ENCODE results near the gene PPFIA4. TPM values are rescaled to one million over a fixed set of nuclear protein-coding genes. Genes with fewer than 3 reads are reported as not detected.

PPFIA4 gene
- total RNA-seq, 2 donors from 2014 or later: 5.4 to 18.8 TPM

DNA sequence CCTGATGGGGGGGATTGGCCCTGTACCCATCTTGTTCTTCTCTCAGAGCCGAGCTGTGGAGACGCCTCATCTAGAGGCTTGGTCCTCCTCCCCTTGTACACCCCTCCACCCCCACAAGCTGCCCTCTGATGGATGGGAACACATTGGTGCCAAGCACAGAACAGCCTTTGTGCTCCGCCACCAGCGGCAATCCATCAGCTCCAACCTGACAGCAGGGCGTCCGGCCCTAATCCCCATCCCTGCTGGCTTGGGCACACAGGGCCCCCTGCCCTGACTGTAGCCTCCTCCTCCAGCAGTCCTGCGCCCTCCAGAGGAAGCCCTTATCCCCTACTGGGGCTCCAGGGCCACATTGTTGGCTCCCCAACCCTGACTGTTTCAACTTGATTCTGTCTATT is 63.4 kb downstream of the PPFIA4 start:
- peaks cover 27% of the 10 kb centered on the region for H3K27me3 Mint-ChIP-seq (ENCODE audit: low read depth)

DNA sequence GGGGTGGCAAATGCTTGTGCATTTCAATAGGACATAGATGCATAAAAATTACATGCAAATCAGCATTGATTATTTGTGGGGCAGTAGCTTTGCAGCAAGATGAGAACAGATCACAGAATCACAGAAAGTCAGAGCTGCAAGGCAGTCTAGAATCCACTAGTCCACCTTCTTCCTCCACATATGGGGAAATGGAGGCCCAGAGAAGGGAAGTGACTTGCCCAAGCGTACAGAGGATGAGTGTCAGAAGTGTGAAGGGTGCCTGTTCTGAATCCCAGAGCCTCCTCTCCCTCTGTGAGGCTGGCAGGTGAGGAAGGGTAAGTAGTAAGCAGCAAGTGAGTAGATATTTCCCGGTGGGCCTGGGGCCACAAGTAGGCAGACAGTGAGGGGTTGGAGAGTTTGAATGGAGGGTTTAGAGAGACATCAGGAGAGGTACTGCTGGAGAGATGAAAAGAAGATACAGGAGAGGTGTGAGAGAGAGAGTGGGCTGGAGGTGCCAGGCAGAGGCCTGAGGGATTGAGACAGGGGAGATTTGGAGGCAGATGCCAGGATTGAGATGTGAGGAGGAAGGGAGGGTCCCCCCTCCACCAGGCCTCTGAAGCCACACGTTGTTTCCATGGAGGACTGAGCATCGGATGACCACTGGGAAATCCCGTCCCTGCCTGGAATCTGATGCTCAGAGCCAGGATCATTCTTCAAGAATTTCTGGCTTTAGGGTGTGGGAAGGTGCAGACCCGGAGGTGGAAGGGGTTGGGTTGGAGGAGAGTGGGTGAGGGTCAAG is 64.3 kb downstream of the PPFIA4 start:
- H3K4me1 Mint-ChIP-seq (ENCODE audit: low read depth): no peaks in the 10 kb centered on the region
- H3K36me3 Mint-ChIP-seq (ENCODE audit: insufficient read depth in 2 of 2): peaks cover 2 to 8% of the 10 kb centered on the region in 2 donors
- H3K27ac Mint-ChIP-seq: no peak overlapping the region
- H3K4me3 Mint-ChIP-seq: no peak overlapping the region
- H3K9me3 Mint-ChIP-seq: peaks cover 7 to 11% of the 10 kb centered on the region in 2 donors
- ATAC-seq (replicated peaks in 1 of 2) (no peak), DNase-seq (no peak)
- peaks cover 27% of the 10 kb centered on the region for H3K27me3 Mint-ChIP-seq (ENCODE audit: low read depth)

More for the DNA sequence above, 63.4 kb downstream of the PPFIA4 start:
- Mint-ChIP-seq H3K4me1 (ENCODE audit: low read depth) (no peaks in the 10 kb centered on the region), H3K27ac (no peak overlapping the region), H3K9me3 (peaks cover 0 to 3% of the 10 kb centered on the region in 2 donors), H3K4me3 (no peak overlapping the region), H3K36me3 (ENCODE audit: insufficient read depth in 2 of 2) (peaks cover 0 to 2% of the 10 kb centered on the region in 2 donors)
- DNase-seq (no peak), ATAC-seq (replicated peaks in 1 of 2) (no peak)

- no peak for DNase-seq
- no peak for ATAC-seq (replicated peaks in 1 of 2)
- Mint-ChIP-seq H3K36me3 (ENCODE audit: insufficient read depth in 2 of 2) (peaks cover 3 to 8% of the 10 kb centered on the region in 2 donors), H3K9me3 (peaks cover 8 to 11% of the 10 kb centered on the region in 2 donors), H3K4me3 (no peak overlapping the region), H3K4me1 (ENCODE audit: low read depth) (no peaks in the 10 kb centered on the region), H3K27ac (no peak overlapping the region), H3K27me3 (ENCODE audit: low read depth) (peaks cover 27% of the 10 kb centered on the region)
These were observed 64.8 kb downstream of the PPFIA4 start for GRCh38 chr1:203091199-203091477.

GRCh38 chr1:203091761-203092330 is 65.6 kb downstream of the PPFIA4 start:
- ATAC-seq (replicated peaks in 1 of 2) (no peak), DNase-seq (no peak)
- Mint-ChIP-seq H3K36me3 (ENCODE audit: insufficient read depth in 2 of 2) (peaks cover 3 to 8% of the 10 kb centered on the region in 2 donors), H3K4me1 (ENCODE audit: low read depth) (no peaks in the 10 kb centered on the region), H3K27ac (no peak overlapping the region), H3K9me3 (peaks cover 8 to 12% of the 10 kb centered on the region in 2 donors), H3K4me3 (no peak overlapping the region), H3K27me3 (ENCODE audit: low read depth) (peaks cover 27% of the 10 kb centered on the region)

GRCh38 chr1:203093754-203094410 is 67.6 kb downstream of the PPFIA4 start:
- H3K4me1 Mint-ChIP-seq (ENCODE audit: low read depth): no peaks in the 10 kb centered on the region
- no peak overlapping the region for H3K27ac Mint-ChIP-seq
- no peak for ATAC-seq (replicated peaks in 1 of 2)
- H3K36me3 Mint-ChIP-seq (ENCODE audit: insufficient read depth in 2 of 2): peaks cover 3 to 9% of the 10 kb centered on the region in 2 donors
- peaks cover 8 to 14% of the 10 kb centered on the region in 2 donors for H3K9me3 Mint-ChIP-seq
- no peak for DNase-seq
- no peak overlapping the region for H3K4me3 Mint-ChIP-seq
- H3K27me3 Mint-ChIP-seq (ENCODE audit: low read depth): peaks cover 22% of the 10 kb centered on the region

GRCh38 chr1:203095061-203095690 is 68.9 kb downstream of the PPFIA4 start:
- no peak overlapping the region for H3K4me3 Mint-ChIP-seq
- H3K4me1 Mint-ChIP-seq (ENCODE audit: low read depth): no peaks in the 10 kb centered on the region
- H3K27ac Mint-ChIP-seq: no peak overlapping the region
- ATAC-seq (replicated peaks in 1 of 2) (no peak), DNase-seq (no peak)
- peaks cover 22% of the 10 kb centered on the region for H3K27me3 Mint-ChIP-seq (ENCODE audit: low read depth)
- H3K36me3 Mint-ChIP-seq (ENCODE audit: insufficient read depth in 2 of 2): peaks cover 3 to 9% of the 10 kb centered on the region in 2 donors
- peaks cover 8 to 14% of the 10 kb centered on the region in 2 donors for H3K9me3 Mint-ChIP-seq

- H3K4me3 Mint-ChIP-seq: no peak overlapping the region
- peaks cover 14% of the 10 kb centered on the region for H3K27me3 Mint-ChIP-seq (ENCODE audit: low read depth)
- H3K9me3 Mint-ChIP-seq: peaks cover 8 to 14% of the 10 kb centered on the region in 2 donors
- DNase-seq (no peak), ATAC-seq (replicated peaks in 1 of 2) (no peak)
- H3K27ac Mint-ChIP-seq: no peak overlapping the region
- no peaks in the 10 kb centered on the region for H3K4me1 Mint-ChIP-seq (ENCODE audit: low read depth)
- H3K36me3 Mint-ChIP-seq (ENCODE audit: insufficient read depth in 2 of 2): peaks cover 3 to 9% of the 10 kb centered on the region in 2 donors
These were observed 70.3 kb downstream of the PPFIA4 start for GRCh38 chr1:203096566-203096965.

DNA sequence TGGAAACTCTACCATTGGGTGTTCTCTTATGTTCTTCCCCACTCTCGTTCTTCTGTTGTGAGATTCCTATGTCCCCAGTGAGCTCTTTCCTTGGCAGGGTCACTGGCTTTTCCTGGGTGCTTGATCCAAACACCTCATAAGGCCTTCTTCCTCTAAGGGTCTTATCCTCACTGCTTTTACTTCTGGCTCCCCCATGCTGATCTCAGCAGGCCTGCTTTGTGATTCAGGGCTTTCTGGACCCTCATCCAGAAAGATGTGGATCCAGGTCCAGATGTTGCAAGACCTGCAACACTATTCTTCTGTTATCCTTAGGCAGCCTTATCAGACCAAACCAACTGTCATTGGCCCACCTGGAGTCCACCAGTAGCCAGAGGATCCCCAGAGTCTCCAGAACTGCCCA is 70.7 kb downstream of the PPFIA4 start:
- H3K4me3 Mint-ChIP-seq: no peak overlapping the region

DNA sequence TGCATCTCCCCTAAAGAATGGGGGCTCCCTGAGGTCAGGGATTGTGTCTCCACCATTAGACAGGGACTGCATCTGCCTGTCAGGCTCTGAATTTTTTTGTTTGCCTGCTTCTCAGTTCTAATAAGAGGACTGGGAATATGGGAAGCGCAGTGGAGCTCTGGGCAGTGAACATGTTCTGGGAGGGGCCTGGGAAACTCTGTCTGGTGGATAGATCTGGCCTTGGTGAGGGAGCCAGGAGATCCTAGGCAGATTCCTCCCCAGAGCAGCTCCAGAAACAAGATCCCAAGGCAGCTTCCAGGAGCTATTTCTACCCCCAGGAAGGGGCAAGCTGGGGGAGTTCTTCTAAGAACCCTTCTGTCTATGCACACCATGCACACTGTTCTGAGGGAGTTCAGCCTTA is 72.2 kb downstream of the PPFIA4 start:
- H3K27me3 Mint-ChIP-seq (ENCODE audit: low read depth): no peaks in the 10 kb centered on the region
- no peak for ATAC-seq (replicated peaks in 1 of 2)
- DNase-seq: no peak
- no peak overlapping the region for H3K27ac Mint-ChIP-seq
- no peaks in the 10 kb centered on the region for H3K4me1 Mint-ChIP-seq (ENCODE audit: low read depth)
- H3K4me3 Mint-ChIP-seq: no peak overlapping the region
- H3K36me3 Mint-ChIP-seq (ENCODE audit: insufficient read depth in 2 of 2): peaks cover 3 to 9% of the 10 kb centered on the region in 2 donors
- H3K9me3 Mint-ChIP-seq: peaks cover 8 to 14% of the 10 kb centered on the region in 2 donors

More for the DNA sequence above, 70.7 kb downstream of the PPFIA4 start:
- Mint-ChIP-seq H3K27ac (no peak overlapping the region), H3K36me3 (ENCODE audit: insufficient read depth in 2 of 2) (peaks cover 3 to 9% of the 10 kb centered on the region in 2 donors), H3K27me3 (ENCODE audit: low read depth) (peaks cover 14% of the 10 kb centered on the region), H3K4me1 (ENCODE audit: low read depth) (no peaks in the 10 kb centered on the region), H3K9me3 (peaks cover 8 to 14% of the 10 kb centered on the region in 2 donors)
- ATAC-seq (replicated peaks in 1 of 2): no peak
- DNase-seq: no peak

GRCh38 chr1:203098914-203099520 is 72.7 kb downstream of the PPFIA4 start:
- H3K27me3 Mint-ChIP-seq (ENCODE audit: low read depth): no peaks in the 10 kb centered on the region
- no peak overlapping the region for H3K4me3 Mint-ChIP-seq
- no peak for ATAC-seq (replicated peaks in 1 of 2)

GRCh38 chr1:203099805-203100515 is 73.7 kb downstream of the PPFIA4 start:
- Mint-ChIP-seq H3K27ac (no peak overlapping the region), H3K36me3 (ENCODE audit: insufficient read depth in 2 of 2) (peaks cover 3 to 5% of the 10 kb centered on the region in 2 donors), H3K27me3 (ENCODE audit: low read depth) (no peaks in the 10 kb centered on the region), H3K9me3 (peaks cover 7 to 9% of the 10 kb centered on the region in 2 donors), H3K4me3 (no peak overlapping the region), H3K4me1 (ENCODE audit: low read depth) (no peaks in the 10 kb centered on the region)
- no peak for ATAC-seq (replicated peaks in 1 of 2)
- no peak for DNase-seq

More at GRCh38 chr1:203098914-203099520, 72.7 kb downstream of the PPFIA4 start:
- no peak overlapping the region for H3K27ac Mint-ChIP-seq
- H3K9me3 Mint-ChIP-seq: peaks cover 8 to 14% of the 10 kb centered on the region in 2 donors
- no peak for DNase-seq
- peaks cover 3 to 9% of the 10 kb centered on the region in 2 donors for H3K36me3 Mint-ChIP-seq (ENCODE audit: insufficient read depth in 2 of 2)
- H3K4me1 Mint-ChIP-seq (ENCODE audit: low read depth): no peaks in the 10 kb centered on the region

- Mint-ChIP-seq H3K4me1 (ENCODE audit: low read depth) (no peaks in the 10 kb centered on the region), H3K4me3 (no peak overlapping the region), H3K27me3 (ENCODE audit: low read depth) (peaks cover 4% of the 10 kb centered on the region), H3K9me3 (peaks cover 2 to 6% of the 10 kb centered on the region in 2 donors), H3K36me3 (ENCODE audit: insufficient read depth in 2 of 2) (peaks cover 1 to 2% of the 10 kb centered on the region in 2 donors), H3K27ac (no peak overlapping the region)
- ATAC-seq (replicated peaks in 1 of 2) (no peak), DNase-seq (no peak)
These were observed 74.2 kb downstream of the PPFIA4 start for GRCh38 chr1:203100516-203100869.
